ENCODE measurements around the gene CTAG1B.

Gene CTAG1B

DNA sequence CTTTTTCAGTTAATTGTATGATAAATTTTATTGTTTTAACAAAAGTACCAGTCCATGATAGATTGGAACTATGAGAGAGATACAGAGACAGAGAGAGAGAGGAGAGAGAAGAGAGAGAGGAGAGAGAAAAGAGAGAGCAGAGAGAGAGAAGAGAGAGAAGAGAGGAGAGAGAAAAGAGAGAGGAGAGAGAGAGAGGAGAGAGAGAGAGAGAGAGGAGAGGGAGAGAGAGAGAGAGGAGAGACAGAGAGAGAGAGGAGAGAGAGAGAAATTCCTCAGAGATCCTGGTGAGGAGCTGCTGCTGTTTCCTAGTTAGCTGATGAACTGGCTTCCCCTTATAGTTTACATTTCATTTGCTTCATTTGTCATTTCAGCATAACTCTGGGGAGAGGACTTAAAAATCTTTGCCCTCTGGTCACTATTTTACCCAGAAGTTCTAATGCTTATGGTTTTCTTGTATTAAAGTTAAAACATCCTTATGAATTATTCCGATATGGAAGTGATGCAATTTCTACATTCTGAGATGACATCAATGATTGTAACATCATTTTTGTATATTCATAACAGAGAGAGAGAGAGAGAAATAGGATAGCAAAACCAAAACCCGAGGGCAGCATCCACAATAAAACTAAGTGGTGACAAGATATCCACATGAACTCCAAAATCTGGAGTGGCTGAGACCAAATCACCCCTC is 23.4 kb downstream of the CTAG1B start:
- H3K4me3 ChIP-seq (ENCODE audit: low read depth, low read length), result no peak overlapping the region
- peak; percentile 99 for TF ChIP-seq ZNF596 (tag by site-specific recombination; IDR thresholded peaks at IDR 0.05)
- TF ChIP-seq, protein P1, sequence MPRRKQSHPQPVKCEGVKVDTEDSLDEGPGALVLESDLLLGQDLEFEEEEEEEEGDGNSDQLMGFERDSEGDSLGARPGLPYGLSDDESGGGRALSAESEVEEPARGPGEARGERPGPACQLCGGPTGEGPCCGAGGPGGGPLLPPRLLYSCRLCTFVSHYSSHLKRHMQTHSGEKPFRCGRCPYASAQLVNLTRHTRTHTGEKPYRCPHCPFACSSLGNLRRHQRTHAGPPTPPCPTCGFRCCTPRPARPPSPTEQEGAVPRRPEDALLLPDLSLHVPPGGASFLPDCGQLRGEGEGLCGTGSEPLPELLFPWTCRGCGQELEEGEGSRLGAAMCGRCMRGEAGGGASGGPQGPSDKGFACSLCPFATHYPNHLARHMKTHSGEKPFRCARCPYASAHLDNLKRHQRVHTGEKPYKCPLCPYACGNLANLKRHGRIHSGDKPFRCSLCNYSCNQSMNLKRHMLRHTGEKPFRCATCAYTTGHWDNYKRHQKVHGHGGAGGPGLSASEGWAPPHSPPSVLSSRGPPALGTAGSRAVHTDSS (tag by site-specific recombination; IDR thresholded peaks at IDR 0.05), result no peak
- TF ChIP-seq ZBTB21 (tag by site-specific recombination; IDR thresholded peaks at IDR 0.05), result no peak
- 0 out of 2 replicates have a peak, but pooled peaks have one; percentile 20 for TF ChIP-seq SALL2 (tag by site-specific recombination; IDR thresholded peaks at IDR 0.05; ENCODE audit: borderline replicate concordance)
- ChIA-PET POLR2A (interaction anchor here (0.6 kb wide), 1 partner anchor 210 kb away, joined by 4 read pairs; the partner anchor contains the start of gene MPP1), CTCF (interaction anchor here (1.1 kb wide), 1 partner anchor 153 kb away, joined by 4 read pairs; no protein-coding TSS in a partner anchor)
- no peaks in the 10 kb centered on the region for H3K4me1 ChIP-seq (ENCODE audit: control insufficient read depth, insufficient read depth, low read length)
- no peaks in the 10 kb centered on the region for H3K36me3 ChIP-seq (ENCODE audit: control insufficient read depth in 2 of 2, insufficient read depth in 1 of 2, low read length in 2 of 2)
- no peak overlapping the region for H3K27ac ChIP-seq (ENCODE audit: extremely low read depth, low read depth, low read length)
- H3K9me3 ChIP-seq (ENCODE audit: control insufficient read depth, insufficient read depth, low read depth, low read length), result no peaks in the 10 kb centered on the region

DNA sequence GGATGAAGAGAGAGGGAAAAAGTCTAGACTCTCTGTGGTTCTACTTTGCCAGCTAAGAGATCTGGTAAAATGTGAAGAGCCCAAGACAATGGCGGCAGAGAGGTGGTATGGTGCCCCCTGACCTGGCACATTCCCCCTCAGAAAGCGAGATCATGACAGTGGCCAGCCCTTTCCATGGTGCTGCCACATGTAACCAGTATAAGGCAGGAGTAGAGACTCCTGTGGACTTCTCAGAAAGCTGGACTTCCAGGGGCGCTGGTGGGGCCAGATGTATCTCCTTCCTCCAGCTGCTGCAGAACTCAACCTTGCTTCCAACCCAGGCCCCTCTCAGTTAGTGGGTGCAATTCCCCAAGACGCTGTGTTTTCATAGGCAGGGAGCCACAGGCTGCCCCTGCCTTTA is 24.6 kb downstream of the CTAG1B start:
- Histone ChIP-seq H3K4me3 (ENCODE audit: low read depth, low read length) (no peak overlapping the region), H3K36me3 (ENCODE audit: control insufficient read depth in 2 of 2, insufficient read depth in 1 of 2, low read length in 2 of 2) (no peaks in the 10 kb centered on the region), H3K9me3 (ENCODE audit: control insufficient read depth, insufficient read depth, low read depth, low read length) (no peaks in the 10 kb centered on the region), H3K27ac (ENCODE audit: extremely low read depth, low read depth, low read length) (no peak overlapping the region), H3K4me1 (ENCODE audit: control insufficient read depth, insufficient read depth, low read length) (no peaks in the 10 kb centered on the region)
- ChIA-PET POLR2A (no interaction called here), CTCF (interaction anchor here (1.8 kb wide), 1 partner anchor 155 kb away, joined by 9 read pairs; no protein-coding TSS in a partner anchor)
- TF ChIP-seq, protein P1 (tag by site-specific recombination; IDR thresholded peaks at IDR 0.05), result no peak
- TF ChIP-seq ZNF555 (tag by site-specific recombination; conservative IDR thresholded peaks at IDR 0.05), result no peak
- no peak for TF ChIP-seq HOXD13 (CRISPR knock-in tag; IDR thresholded peaks at IDR 0.05; ENCODE audit: borderline replicate concordance)
- TF ChIP-seq ZNF501 (tag by site-specific recombination; IDR thresholded peaks at IDR 0.05), result no peak
- TF ChIP-seq ZNF549 (tag by site-specific recombination; IDR thresholded peaks at IDR 0.05), result no peak
- no peak for TF ChIP-seq ZNF274 (IDR thresholded peaks at IDR 0.05; ENCODE audit: low read length)
- TF ChIP-seq ZNF274 (tag by site-specific recombination; IDR thresholded peaks at IDR 0.05; ENCODE audit: borderline replicate concordance), result no peak
- TF ChIP-seq ZFP3 (tag by site-specific recombination; IDR thresholded peaks at IDR 0.05; ENCODE audit: low read depth), result no peak
- TF ChIP-seq ZNF777 (tag by site-specific recombination; IDR thresholded peaks at IDR 0.05; ENCODE audit: borderline replicate concordance), result no peak
- TF ChIP-seq ZNF175 (tag by site-specific recombination; IDR thresholded peaks at IDR 0.05), result no peak
- TF ChIP-seq SCRT2 (tag by site-specific recombination; IDR thresholded peaks at IDR 0.05), result no peak

DNA sequence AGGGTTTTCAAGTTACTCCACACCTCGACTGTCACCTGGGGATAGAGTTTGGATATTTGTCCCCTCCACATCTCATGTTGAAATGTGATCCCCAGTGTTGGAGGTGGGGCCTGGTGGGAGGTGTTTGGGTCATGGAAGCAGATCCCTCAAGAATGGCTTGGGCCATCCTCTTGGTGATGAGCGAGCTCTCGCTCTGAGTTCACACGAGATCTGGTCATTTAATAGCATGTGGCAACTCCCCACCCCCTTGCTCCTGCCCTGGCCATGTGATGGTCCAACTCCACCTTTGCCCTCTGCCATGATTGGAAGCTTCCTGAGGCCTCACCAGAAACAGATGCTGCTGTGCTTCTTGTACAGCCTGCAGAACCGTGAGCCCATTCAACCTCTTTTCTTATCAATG is 25.9 kb downstream of the CTAG1B start:
- Histone ChIP-seq H3K27ac (ENCODE audit: extremely low read depth, low read depth, low read length) (no peak overlapping the region), H3K4me1 (ENCODE audit: control insufficient read depth, insufficient read depth, low read length) (no peaks in the 10 kb centered on the region), H3K9me3 (ENCODE audit: control insufficient read depth, insufficient read depth, low read depth, low read length) (no peaks in the 10 kb centered on the region), H3K36me3 (ENCODE audit: control insufficient read depth in 2 of 2, insufficient read depth in 1 of 2, low read length in 2 of 2) (no peaks in the 10 kb centered on the region), H3K4me3 (ENCODE audit: low read depth, low read length) (no peak overlapping the region)
- ChIA-PET CTCF (interaction anchor here (1.7 to 1.8 kb wide), 2 partner anchors 9 to 156 kb away, joined by 8 to 9 read pairs; no protein-coding TSS in a partner anchor), POLR2A (no interaction called here)
- TF ChIP-seq MEIS1 (CRISPR knock-in tag; IDR thresholded peaks at IDR 0.05; ENCODE audit: borderline replicate concordance) (no peak), ZNF768 (tag by site-specific recombination; IDR thresholded peaks at IDR 0.05) (no peak), ZNF544 (tag by site-specific recombination; IDR thresholded peaks at IDR 0.05) (no peak)
- TF ChIP-seq, protein P2, sequence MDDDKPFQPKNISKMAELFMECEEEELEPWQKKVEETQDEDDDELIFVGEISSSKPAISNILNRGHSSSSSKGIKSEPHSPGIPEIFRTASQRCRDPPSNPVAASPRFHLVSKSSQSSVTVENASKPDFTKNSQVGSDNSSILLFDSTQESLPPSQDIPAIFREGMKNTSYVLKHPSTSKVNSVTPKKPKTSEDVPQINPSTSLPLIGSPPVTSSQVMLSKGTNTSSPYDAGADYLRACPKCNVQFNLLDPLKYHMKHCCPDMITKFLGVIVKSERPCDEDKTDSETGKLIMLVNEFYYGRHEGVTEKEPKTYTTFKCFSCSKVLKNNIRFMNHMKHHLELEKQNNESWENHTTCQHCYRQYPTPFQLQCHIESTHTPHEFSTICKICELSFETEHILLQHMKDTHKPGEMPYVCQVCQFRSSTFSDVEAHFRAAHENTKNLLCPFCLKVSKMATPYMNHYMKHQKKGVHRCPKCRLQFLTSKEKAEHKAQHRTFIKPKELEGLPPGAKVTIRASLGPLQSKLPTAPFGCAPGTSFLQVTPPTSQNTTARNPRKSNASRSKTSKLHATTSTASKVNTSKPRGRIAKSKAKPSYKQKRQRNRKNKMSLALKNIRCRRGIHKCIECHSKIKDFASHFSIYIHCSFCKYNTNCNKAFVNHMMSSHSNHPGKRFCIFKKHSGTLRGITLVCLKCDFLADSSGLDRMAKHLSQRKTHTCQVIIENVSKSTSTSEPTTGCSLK (tag by site-specific recombination; IDR thresholded peaks at IDR 0.05), result no peak
- TF ChIP-seq, protein P3, sequence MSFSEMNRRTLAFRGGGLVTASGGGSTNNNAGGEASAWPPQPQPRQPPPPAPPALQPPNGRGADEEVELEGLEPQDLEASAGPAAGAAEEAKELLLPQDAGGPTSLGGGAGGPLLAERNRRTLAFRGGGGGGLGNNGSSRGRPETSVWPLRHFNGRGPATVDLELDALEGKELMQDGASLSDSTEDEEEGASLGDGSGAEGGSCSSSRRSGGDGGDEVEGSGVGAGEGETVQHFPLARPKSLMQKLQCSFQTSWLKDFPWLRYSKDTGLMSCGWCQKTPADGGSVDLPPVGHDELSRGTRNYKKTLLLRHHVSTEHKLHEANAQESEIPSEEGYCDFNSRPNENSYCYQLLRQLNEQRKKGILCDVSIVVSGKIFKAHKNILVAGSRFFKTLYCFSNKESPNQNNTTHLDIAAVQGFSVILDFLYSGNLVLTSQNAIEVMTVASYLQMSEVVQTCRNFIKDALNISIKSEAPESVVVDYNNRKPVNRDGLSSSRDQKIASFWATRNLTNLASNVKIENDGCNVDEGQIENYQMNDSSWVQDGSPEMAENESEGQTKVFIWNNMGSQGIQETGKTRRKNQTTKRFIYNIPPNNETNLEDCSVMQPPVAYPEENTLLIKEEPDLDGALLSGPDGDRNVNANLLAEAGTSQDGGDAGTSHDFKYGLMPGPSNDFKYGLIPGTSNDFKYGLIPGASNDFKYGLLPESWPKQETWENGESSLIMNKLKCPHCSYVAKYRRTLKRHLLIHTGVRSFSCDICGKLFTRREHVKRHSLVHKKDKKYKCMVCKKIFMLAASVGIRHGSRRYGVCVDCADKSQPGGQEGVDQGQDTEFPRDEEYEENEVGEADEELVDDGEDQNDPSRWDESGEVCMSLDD (tag by site-specific recombination; IDR thresholded peaks at IDR 0.05), result no peak
- TF ChIP-seq, protein P4, sequence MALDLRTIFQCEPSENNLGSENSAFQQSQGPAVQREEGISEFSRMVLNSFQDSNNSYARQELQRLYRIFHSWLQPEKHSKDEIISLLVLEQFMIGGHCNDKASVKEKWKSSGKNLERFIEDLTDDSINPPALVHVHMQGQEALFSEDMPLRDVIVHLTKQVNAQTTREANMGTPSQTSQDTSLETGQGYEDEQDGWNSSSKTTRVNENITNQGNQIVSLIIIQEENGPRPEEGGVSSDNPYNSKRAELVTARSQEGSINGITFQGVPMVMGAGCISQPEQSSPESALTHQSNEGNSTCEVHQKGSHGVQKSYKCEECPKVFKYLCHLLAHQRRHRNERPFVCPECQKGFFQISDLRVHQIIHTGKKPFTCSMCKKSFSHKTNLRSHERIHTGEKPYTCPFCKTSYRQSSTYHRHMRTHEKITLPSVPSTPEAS (tag by site-specific recombination; IDR thresholded peaks at IDR 0.05), result no peak

Data from HEK293 (cell line).